Measurements from ENCODE around the gene MCC. TPM values are rescaled to one million over a fixed set of nuclear protein-coding genes. Genes with fewer than 3 reads are reported as not detected.

The MCC gene
- total and polyA plus RNA-seq, 12 donors = 4.2 to 34.1 (median 25.2) TPM

DNA sequence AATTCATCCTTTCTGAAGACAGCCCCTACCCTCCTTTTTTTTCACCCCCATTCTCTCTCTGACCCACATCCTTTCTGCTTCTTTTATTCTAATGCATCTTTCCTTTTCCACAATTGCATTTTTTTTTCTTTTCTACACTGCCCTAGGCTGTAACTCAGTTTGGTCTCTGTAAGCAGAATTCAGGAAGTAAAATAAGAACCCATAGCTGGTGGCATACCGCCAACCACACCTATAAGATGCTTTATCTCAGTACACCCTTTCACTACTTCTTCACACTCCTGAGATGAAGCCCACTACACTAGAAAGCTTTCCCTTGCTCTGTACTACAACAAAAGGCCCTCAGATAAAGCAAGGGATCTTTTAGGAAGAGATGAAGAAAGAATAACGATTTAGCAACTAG lies 37.3 kb downstream of the MCC start:
- H3K4me1 ChIP-seq = peaks cover 0 to 10% (median 0%) of the 10 kb centered on the region in 9 donors
- ATAC-seq (no peak), DNase-seq (no peak)
- H3K27me3 ChIP-seq = peaks cover 0 to 6% (median 0%) of the 10 kb centered on the region in 7 donors
- TF ChIP-seq CTCF (IDR thresholded peaks at IDR 0.05) = no peak
- no peaks in the 10 kb centered on the region for H3K36me3 ChIP-seq
- 20 to 21% methylated on average over 2 of the region's 2 CpGs for WGBS, 2 donors
- H3K27ac ChIP-seq = no peak overlapping the region
- intact Hi-C loops (cut with DNase I) = no loop called here
- H3K4me3 ChIP-seq = no peak overlapping the region
- H3K9me3 ChIP-seq = peaks cover 0 to 1% (median 0%) of the 10 kb centered on the region in 11 donors

GRCh38 chr5:113450462-113450861 lies 37.8 kb downstream of the MCC start:
- Histone ChIP-seq H3K4me3 (no peak overlapping the region), H3K4me1 (peaks cover 0 to 10% (median 0%) of the 10 kb centered on the region in 9 donors), H3K27me3 (peaks cover 0 to 6% (median 0%) of the 10 kb centered on the region in 7 donors), H3K9me3 (peaks cover 0 to 6% (median 0%) of the 10 kb centered on the region in 11 donors), H3K27ac (no peak overlapping the region), H3K36me3 (no peaks in the 10 kb centered on the region)
- intact Hi-C loops (cut with DNase I) = no loop called here
- DNase-seq (no peak), ATAC-seq (no peak)
- WGBS, 2 donors = 62 to 71% methylated on average over 2 of the region's 2 CpGs
- TF ChIP-seq CTCF (IDR thresholded peaks at IDR 0.05) = no peak

- peaks cover 0 to 10% (median 0%) of the 10 kb centered on the region in 9 donors for H3K4me1 ChIP-seq
- peaks cover 0 to 8% (median 0%) of the 10 kb centered on the region in 11 donors for H3K9me3 ChIP-seq
- no peak for DNase-seq
- 79 to 89% methylated on average over 3 of the region's 3 CpGs for WGBS, 2 donors
- peaks cover 0 to 6% (median 0%) of the 10 kb centered on the region in 7 donors for H3K27me3 ChIP-seq
- no peak for TF ChIP-seq CTCF (IDR thresholded peaks at IDR 0.05)
- no peak overlapping the region for H3K27ac ChIP-seq
- no peak for ATAC-seq
- no peak overlapping the region for H3K4me3 ChIP-seq
- intact Hi-C loops (cut with DNase I) = no loop called here
- H3K36me3 ChIP-seq = no peaks in the 10 kb centered on the region
Observed at GRCh38 chr5:113448252-113448651, 40.0 kb downstream of the MCC start.

- no peaks in the 10 kb centered on the region for H3K36me3 ChIP-seq
- peaks cover 0 to 12% (median 0%) of the 10 kb centered on the region in 11 donors for H3K9me3 ChIP-seq
- no peak for TF ChIP-seq CTCF (IDR thresholded peaks at IDR 0.05)
- no peak overlapping the region for H3K27ac ChIP-seq
- no peak for ATAC-seq
- 49 to 62% methylated on average over 4 of the region's 4 CpGs for WGBS, 2 donors
- H3K4me3 ChIP-seq = no peak overlapping the region
- H3K27me3 ChIP-seq = peaks cover 0 to 6% (median 0%) of the 10 kb centered on the region in 7 donors
- peaks cover 0 to 10% (median 0%) of the 10 kb centered on the region in 9 donors for H3K4me1 ChIP-seq
- intact Hi-C loops (cut with DNase I) = no loop called here
- DNase-seq = no peak
Observed at GRCh38 chr5:113447498-113448050, 40.7 kb downstream of the MCC start.

Measured in heart right ventricle (tissue), 16 donors.